ENCODE data around the gene OSM.

DNA sequence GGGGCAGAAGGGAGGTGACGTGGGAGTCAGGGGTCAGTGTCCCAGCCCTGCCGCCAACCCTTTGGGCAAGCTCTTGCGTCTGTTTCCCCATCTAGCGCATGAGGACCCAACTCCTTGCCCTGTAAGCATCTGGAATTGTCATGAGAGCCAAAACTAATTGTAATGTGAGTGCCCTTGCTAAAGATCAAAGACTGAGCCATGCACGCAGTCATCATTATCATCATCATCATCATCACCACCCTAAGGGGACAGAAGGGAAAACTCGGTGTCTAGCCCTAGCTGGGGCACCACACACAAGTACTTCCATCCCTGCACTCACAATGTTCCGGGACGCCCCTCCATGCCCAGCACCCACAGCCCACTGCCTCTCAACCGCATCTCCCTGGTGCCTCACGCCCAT lies 22.6 kb downstream of the OSM start:
- TF ChIP-seq, protein P1, sequence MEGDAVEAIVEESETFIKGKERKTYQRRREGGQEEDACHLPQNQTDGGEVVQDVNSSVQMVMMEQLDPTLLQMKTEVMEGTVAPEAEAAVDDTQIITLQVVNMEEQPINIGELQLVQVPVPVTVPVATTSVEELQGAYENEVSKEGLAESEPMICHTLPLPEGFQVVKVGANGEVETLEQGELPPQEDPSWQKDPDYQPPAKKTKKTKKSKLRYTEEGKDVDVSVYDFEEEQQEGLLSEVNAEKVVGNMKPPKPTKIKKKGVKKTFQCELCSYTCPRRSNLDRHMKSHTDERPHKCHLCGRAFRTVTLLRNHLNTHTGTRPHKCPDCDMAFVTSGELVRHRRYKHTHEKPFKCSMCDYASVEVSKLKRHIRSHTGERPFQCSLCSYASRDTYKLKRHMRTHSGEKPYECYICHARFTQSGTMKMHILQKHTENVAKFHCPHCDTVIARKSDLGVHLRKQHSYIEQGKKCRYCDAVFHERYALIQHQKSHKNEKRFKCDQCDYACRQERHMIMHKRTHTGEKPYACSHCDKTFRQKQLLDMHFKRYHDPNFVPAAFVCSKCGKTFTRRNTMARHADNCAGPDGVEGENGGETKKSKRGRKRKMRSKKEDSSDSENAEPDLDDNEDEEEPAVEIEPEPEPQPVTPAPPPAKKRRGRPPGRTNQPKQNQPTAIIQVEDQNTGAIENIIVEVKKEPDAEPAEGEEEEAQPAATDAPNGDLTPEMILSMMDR (IDR thresholded peaks at IDR 0.05), result no peak
- no peak for TF ChIP-seq POLR2AphosphoS5 (IDR thresholded peaks at IDR 0.05)
- no peak for TF ChIP-seq POLR2A (IDR thresholded peaks at IDR 0.05)
